ENCODE data around the gene NTRK1. TPM values are rescaled to one million over a fixed set of nuclear protein-coding genes. Genes with fewer than 3 reads are reported as not detected.

The NTRK1 gene
- total and polyA plus RNA-seq, 2 of the 4 experiments (the other 2 are of a cell fraction) = not detected

- no peak overlapping the region for H4K91ac ChIP-seq (ENCODE audit: insufficient read depth, low read depth, low read length)
- peaks cover 14% of the 10 kb centered on the region for H3K4me1 ChIP-seq (ENCODE audit: control insufficient read depth, insufficient read depth, low read length)
- DNase-seq (no peak), ATAC-seq (ENCODE audit: low read depth) (no peak)
- TF ChIP-seq FOS (IDR thresholded peaks at IDR 0.05; ENCODE audit: low read depth, low read length) (no peak), ELK1 (IDR thresholded peaks at IDR 0.05; ENCODE audit: borderline replicate concordance, low read depth, low read length) (no peak), POLR2A (IDR thresholded peaks at IDR 0.05; ENCODE audit: low read depth, low read length) (no peak), MAZ (IDR thresholded peaks at IDR 0.05; ENCODE audit: borderline replicate concordance, low read depth, low read length) (no peak), MXI1 (IDR thresholded peaks at IDR 0.05; ENCODE audit: borderline replicate concordance, low read depth, low read length) (no peak)
- H3K56ac ChIP-seq (ENCODE audit: extremely low read depth, insufficient read depth, low read length) = no peak overlapping the region
- no peak overlapping the region for H2BK15ac ChIP-seq (ENCODE audit: low read depth, low read length)
- H2AFZ ChIP-seq (replicated peaks; ENCODE audit: low read length, poor library complexity) = peak overlapping the region; percentile 78
- H3K36me3 ChIP-seq (ENCODE audit: control insufficient read depth, insufficient read depth, low read length) = no peaks in the 10 kb centered on the region
- BruUV-seq (replicated peaks) = no TSS peak
- no peak overlapping the region for H3K27ac ChIP-seq (ENCODE audit: insufficient read depth, low read length)
- H2AK9ac ChIP-seq (replicated peaks; ENCODE audit: low read depth, low read length, poor library complexity) = no peak overlapping the region
- ChIA-PET POLR2A (ENCODE audit: unreplicated experiment) (no interaction called here), CTCF (no interaction called here)
- H3K79me1 ChIP-seq (ENCODE audit: low read depth in 1 of 2, low read length in 2 of 2) = no peaks in the 10 kb centered on the region
- H3K9ac ChIP-seq (ENCODE audit: low read depth, low read length) = no peak overlapping the region
- no peak overlapping the region for H3K4me3 ChIP-seq (ENCODE audit: insufficient read depth, low read depth, low read length)
- dilution Hi-C loops (cut with HindIII; ENCODE audit: low sequenced_read_pairs, unreplicated experiment) (no loop called here), intact Hi-C loops (cut with micrococcal nuclease) (no loop called here), in situ Hi-C loops (cut with MboI; ENCODE audit: low sequenced_read_pairs) (no loop called here)
- H3K27me3 ChIP-seq (ENCODE audit: control insufficient read depth, insufficient read depth, low read length) = peaks cover 29% of the 10 kb centered on the region
- H4K5ac ChIP-seq (ENCODE audit: low read depth, low read length) = no peak overlapping the region
- WGBS, 2 experiments (ENCODE audit: extremely low coverage in 2 of 2, insufficient read length in 1 of 2) = 62% methylated on average over 2 of the region's 10 CpGs; no CpG with 5 or more reads in 1 of the 2 experiments
- H2BK5ac ChIP-seq (ENCODE audit: low read depth, low read length, poor library complexity, severe bottlenecking) = no peak overlapping the region
- H3K14ac ChIP-seq (replicated peaks; ENCODE audit: low read depth, low read length) = no peak overlapping the region
- no peak overlapping the region for H3K4ac ChIP-seq (ENCODE audit: low read depth, low read length)
- no peak overlapping the region for H3K23ac ChIP-seq (ENCODE audit: low read depth, low read length)
- H2AK5ac ChIP-seq (ENCODE audit: low read depth, low read length) = no peak overlapping the region; the same call in 1 of the 2 replicates
- H3K9me1 ChIP-seq (ENCODE audit: insufficient read depth, low read length) = no peaks in the 10 kb centered on the region; the same call in 1 of the 2 replicates
- no peak overlapping the region for H2BK120ac ChIP-seq (ENCODE audit: low read depth, low read length)
- no peaks in the 10 kb centered on the region for H3K9me3 ChIP-seq (ENCODE audit: control insufficient read depth, insufficient read depth, low read length)
- H2BK20ac ChIP-seq (ENCODE audit: low read depth, low read length) = no peak overlapping the region
- no peak overlapping the region for H3K18ac ChIP-seq (ENCODE audit: low read depth, low read length)
- H3K4me2 ChIP-seq (ENCODE audit: low read depth, low read length) = no peak overlapping the region
- H4K20me1 ChIP-seq (ENCODE audit: insufficient read depth, low read length) = no peaks in the 10 kb centered on the region; the same call in 1 of the 2 replicates
- no peak overlapping the region; a peak in 1 of 4 replicates for H4K8ac ChIP-seq (ENCODE audit: low read depth in 2 of 2, low read length in 2 of 2)
Observed at GRCh38 chr1:156815961-156816422, 44.7 kb upstream of the NTRK1 start.
